ENCODE results near the gene SH3RF3.

Gene SH3RF3

GRCh38 chr2:109382226-109382895 is 253.4 kb downstream of the SH3RF3 start:
- Histone ChIP-seq H2BK15ac (ENCODE audit: low read length) (no peak overlapping the region), H3K23ac (ENCODE audit: low read depth, low read length, poor library complexity) (no peak overlapping the region), H3K36me3 (replicated peaks in 1 of 2; ENCODE audit: control insufficient read depth in 2 of 2, insufficient read depth in 2 of 2, low read length in 2 of 2) (no peaks in the 10 kb centered on the region), H3K4me2 (ENCODE audit: insufficient read depth, low read length, poor library complexity, severe bottlenecking) (no peak overlapping the region), H3K4me3 (ENCODE audit: low read length in 2 of 2) (no peak overlapping the region), H3K4me1 (ENCODE audit: control insufficient read depth in 2 of 2, insufficient read depth in 1 of 2, low read depth in 1 of 2, low read length in 2 of 2) (peaks cover 17 to 20% of the 10 kb centered on the region in 2 donors), H3K9ac (ENCODE audit: low read depth, low read length, poor library complexity) (no peak overlapping the region), H3K27ac (replicated peaks; ENCODE audit: low read length) (no peak overlapping the region), H3K18ac (ENCODE audit: low read length) (peak overlapping the region; percentile 21), H2BK120ac (ENCODE audit: low read depth, low read length) (no peak overlapping the region), H2BK5ac (ENCODE audit: low read length) (no peak overlapping the region), H2AK5ac (ENCODE audit: low read depth, low read length) (no peak overlapping the region), H4K8ac (ENCODE audit: low read depth, low read length) (no peak overlapping the region), H2AFZ (ENCODE audit: low read length) (no peak overlapping the region), H2BK12ac (ENCODE audit: low read length) (no peak overlapping the region), H3K27me3 (ENCODE audit: control insufficient read depth in 3 of 3, insufficient read depth in 3 of 3, low read depth in 1 of 3, low read length in 3 of 3) (peaks cover 0 to 43% (median 0%) of the 10 kb centered on the region in 3 experiments), H3K4ac (ENCODE audit: low read length) (no peak overlapping the region), H3K14ac (ENCODE audit: low read length) (no peak overlapping the region), H3K9me3 (replicated peaks in 1 of 2; ENCODE audit: control insufficient read depth in 2 of 2, insufficient read depth in 1 of 2, low read depth in 1 of 2, low read length in 2 of 2) (no peaks in the 10 kb centered on the region), H3K79me1 (ENCODE audit: low read depth, low read length) (no peaks in the 10 kb centered on the region), H4K91ac (ENCODE audit: low read depth, low read length, poor library complexity) (no peak overlapping the region)
- no peak for DNase-seq (ENCODE audit: low spot score)
- WGBS, 2 donors (ENCODE audit: extremely low coverage in 2 of 2, insufficient read length in 2 of 2, insufficient replicate concordance in 1 of 2), result no CpG with 5 or more reads among the region's 9 CpGs

DNA sequence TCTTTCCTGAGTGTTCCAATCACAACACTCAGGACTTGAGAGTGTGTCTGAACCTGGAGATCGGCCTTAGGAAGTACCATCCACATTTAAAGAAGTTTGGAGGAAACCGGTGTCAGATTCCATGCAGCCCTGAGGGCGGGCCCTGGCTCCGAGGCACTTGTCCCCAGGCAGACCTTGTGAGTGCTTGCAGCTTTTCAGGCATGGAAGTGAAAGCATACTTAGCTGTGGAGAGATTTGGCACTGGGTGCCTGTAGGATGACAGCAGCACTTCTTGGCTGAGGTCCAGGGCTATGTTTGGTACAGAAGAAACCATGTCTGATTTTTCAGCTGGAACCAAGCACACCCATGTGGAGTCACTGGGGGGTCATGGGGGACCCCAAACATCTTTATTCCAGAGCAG is 253.9 kb downstream of the SH3RF3 start:
- Histone ChIP-seq H3K27me3 (ENCODE audit: control insufficient read depth in 3 of 3, insufficient read depth in 3 of 3, low read depth in 1 of 3, low read length in 3 of 3) (peaks cover 0 to 43% (median 0%) of the 10 kb centered on the region in 3 experiments), H2BK15ac (ENCODE audit: low read length) (no peak overlapping the region), H3K9ac (ENCODE audit: low read depth, low read length, poor library complexity) (no peak overlapping the region), H3K4me2 (ENCODE audit: insufficient read depth, low read length, poor library complexity, severe bottlenecking) (no peak overlapping the region), H3K23ac (ENCODE audit: low read depth, low read length, poor library complexity) (no peak overlapping the region), H3K18ac (ENCODE audit: low read length) (no peak overlapping the region), H3K36me3 (replicated peaks in 1 of 2; ENCODE audit: control insufficient read depth in 2 of 2, insufficient read depth in 2 of 2, low read length in 2 of 2) (no peaks in the 10 kb centered on the region), H2AFZ (ENCODE audit: low read length) (no peak overlapping the region), H3K4me3 (ENCODE audit: low read length in 2 of 2) (no peak overlapping the region), H2BK12ac (ENCODE audit: low read length) (no peak overlapping the region), H2AK5ac (ENCODE audit: low read depth, low read length) (no peak overlapping the region), H4K91ac (ENCODE audit: low read depth, low read length, poor library complexity) (no peak overlapping the region), H2BK5ac (ENCODE audit: low read length) (no peak overlapping the region), H3K4me1 (ENCODE audit: control insufficient read depth in 2 of 2, insufficient read depth in 1 of 2, low read depth in 1 of 2, low read length in 2 of 2) (peaks cover 18 to 25% of the 10 kb centered on the region in 2 donors), H3K9me3 (replicated peaks in 1 of 2; ENCODE audit: control insufficient read depth in 2 of 2, insufficient read depth in 1 of 2, low read depth in 1 of 2, low read length in 2 of 2) (no peaks in the 10 kb centered on the region), H3K4ac (ENCODE audit: low read length) (no peak overlapping the region), H3K14ac (ENCODE audit: low read length) (no peak overlapping the region), H2BK120ac (ENCODE audit: low read depth, low read length) (no peak overlapping the region), H4K8ac (ENCODE audit: low read depth, low read length) (no peak overlapping the region), H3K79me1 (ENCODE audit: low read depth, low read length) (no peaks in the 10 kb centered on the region), H3K27ac (replicated peaks; ENCODE audit: low read length) (no peak overlapping the region)
- no peak for DNase-seq (ENCODE audit: low spot score)
- no CpG with 5 or more reads among the region's 4 CpGs for WGBS, 2 donors (ENCODE audit: extremely low coverage in 2 of 2, insufficient read length in 2 of 2, insufficient replicate concordance in 1 of 2)

DNA sequence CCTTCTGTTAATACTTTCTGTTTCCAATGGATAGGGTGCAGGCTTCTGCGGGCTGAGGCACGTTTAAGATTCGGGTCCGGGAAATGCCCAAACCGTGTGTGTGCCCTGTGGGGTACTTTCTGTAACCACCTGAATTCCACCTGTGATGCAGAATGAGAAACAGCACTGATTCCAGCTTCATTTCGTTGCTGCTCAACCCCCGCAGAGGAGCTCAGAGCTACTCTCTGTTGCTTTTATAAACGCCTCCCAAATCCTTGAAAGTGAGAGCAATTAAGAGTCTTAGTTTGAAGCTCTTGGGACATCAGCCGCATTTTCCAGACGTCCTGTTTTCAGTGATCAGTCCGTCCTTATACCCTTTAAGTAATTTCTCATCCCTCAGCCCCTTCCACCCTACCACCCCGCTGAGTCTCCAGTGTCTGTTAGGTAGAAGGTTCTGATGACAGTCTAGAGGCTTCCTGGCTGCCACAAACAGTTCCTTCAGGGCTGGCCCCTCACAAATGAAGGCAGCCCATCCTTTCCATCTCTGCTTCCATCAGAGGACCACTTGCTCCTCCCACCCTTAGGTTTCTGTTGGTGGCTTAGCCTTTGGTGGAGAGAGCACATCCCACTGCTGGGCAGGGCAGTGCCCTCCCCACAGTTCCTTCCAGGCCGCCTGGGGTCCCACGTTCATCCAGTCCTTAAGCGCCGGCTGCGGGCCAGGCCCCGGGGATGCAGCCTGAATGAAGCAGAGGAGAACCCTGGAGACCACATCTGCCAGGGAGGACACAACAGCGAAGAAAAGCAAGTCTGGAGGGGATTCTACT is 254.7 kb downstream of the SH3RF3 start:
- WGBS, 2 donors (ENCODE audit: extremely low coverage in 2 of 2, insufficient read length in 2 of 2, insufficient replicate concordance in 1 of 2), result no CpG with 5 or more reads among the region's 19 CpGs
- no peak overlapping the region for H2BK120ac ChIP-seq (ENCODE audit: low read depth, low read length)
- H3K23ac ChIP-seq (ENCODE audit: low read depth, low read length, poor library complexity), result no peak overlapping the region
- H2BK12ac ChIP-seq (ENCODE audit: low read length), result no peak overlapping the region
- H3K27ac ChIP-seq (replicated peaks; ENCODE audit: low read length), result no peak overlapping the region
- H4K91ac ChIP-seq (ENCODE audit: low read depth, low read length, poor library complexity), result no peak overlapping the region
- no peak overlapping the region for H3K4me3 ChIP-seq (ENCODE audit: low read length in 2 of 2)
- H3K14ac ChIP-seq (ENCODE audit: low read length), result no peak overlapping the region
- no peak overlapping the region for H2BK5ac ChIP-seq (ENCODE audit: low read length)
- H3K79me1 ChIP-seq (ENCODE audit: low read depth, low read length), result no peaks in the 10 kb centered on the region
- DNase-seq (ENCODE audit: low spot score), result no peak
- H3K4ac ChIP-seq (ENCODE audit: low read length), result no peak overlapping the region
- peak overlapping the region; percentile 18 for H3K18ac ChIP-seq (ENCODE audit: low read length)
- H3K4me2 ChIP-seq (ENCODE audit: insufficient read depth, low read length, poor library complexity, severe bottlenecking), result no peak overlapping the region
- no peak overlapping the region for H2AFZ ChIP-seq (ENCODE audit: low read length)
- peaks cover 18 to 33% of the 10 kb centered on the region in 2 donors for H3K4me1 ChIP-seq (ENCODE audit: control insufficient read depth in 2 of 2, insufficient read depth in 1 of 2, low read depth in 1 of 2, low read length in 2 of 2)
- no peak overlapping the region for H2AK5ac ChIP-seq (ENCODE audit: low read depth, low read length)
- H3K27me3 ChIP-seq (ENCODE audit: control insufficient read depth in 3 of 3, insufficient read depth in 3 of 3, low read depth in 1 of 3, low read length in 3 of 3), result peaks cover 0 to 42% (median 0%) of the 10 kb centered on the region in 3 experiments
- no peaks in the 10 kb centered on the region for H3K9me3 ChIP-seq (replicated peaks in 1 of 2; ENCODE audit: control insufficient read depth in 2 of 2, insufficient read depth in 1 of 2, low read depth in 1 of 2, low read length in 2 of 2)
- H3K36me3 ChIP-seq (replicated peaks in 1 of 2; ENCODE audit: control insufficient read depth in 2 of 2, insufficient read depth in 2 of 2, low read length in 2 of 2), result no peaks in the 10 kb centered on the region
- no peak overlapping the region for H3K9ac ChIP-seq (ENCODE audit: low read depth, low read length, poor library complexity)
- H2BK15ac ChIP-seq (ENCODE audit: low read length), result no peak overlapping the region
- no peak overlapping the region for H4K8ac ChIP-seq (ENCODE audit: low read depth, low read length)
